ENCODE data around the gene SHC4. TPM values are rescaled to one million over a fixed set of nuclear protein-coding genes. Genes with fewer than 3 reads are reported as not detected.

Gene SHC4
- polyA plus RNA-seq, 1 donor (not counting 4 experiments of a cell fraction or from before 2014, with no cell fraction given): 0.94 TPM

DNA sequence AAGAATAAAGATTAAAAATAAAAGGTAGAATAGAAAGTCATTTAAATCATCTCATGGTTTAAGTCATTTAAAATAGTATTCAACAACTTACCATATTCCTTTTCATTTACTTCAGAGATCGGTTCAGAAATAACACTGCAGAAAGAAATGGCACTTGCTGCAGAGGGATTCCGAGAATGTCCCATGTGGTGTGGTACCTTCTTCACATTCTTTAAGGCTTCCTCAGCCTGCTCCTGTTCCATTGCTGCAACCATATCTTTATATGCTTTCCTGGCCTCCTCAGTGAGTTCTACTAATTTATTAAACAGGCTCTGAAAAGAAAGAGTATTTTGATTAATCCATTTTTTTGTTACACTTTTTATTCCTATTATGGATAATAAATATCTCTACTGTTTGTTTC is 32.6 kb upstream of the SHC4 start:
- H3K27me3 ChIP-seq (ENCODE audit: control insufficient read depth, extremely low read depth, insufficient read depth, low read length): no peaks in the 10 kb centered on the region
- H3K9me1 ChIP-seq (ENCODE audit: control insufficient read depth, extremely low read depth, insufficient read depth, low read length): no peaks in the 10 kb centered on the region
- no peak overlapping the region for H2AFZ ChIP-seq (ENCODE audit: control insufficient read depth, low read length)
- no peak overlapping the region for H3K27ac ChIP-seq (ENCODE audit: control insufficient read depth, insufficient read depth, low read length)
- TF ChIP-seq, protein P1, sequence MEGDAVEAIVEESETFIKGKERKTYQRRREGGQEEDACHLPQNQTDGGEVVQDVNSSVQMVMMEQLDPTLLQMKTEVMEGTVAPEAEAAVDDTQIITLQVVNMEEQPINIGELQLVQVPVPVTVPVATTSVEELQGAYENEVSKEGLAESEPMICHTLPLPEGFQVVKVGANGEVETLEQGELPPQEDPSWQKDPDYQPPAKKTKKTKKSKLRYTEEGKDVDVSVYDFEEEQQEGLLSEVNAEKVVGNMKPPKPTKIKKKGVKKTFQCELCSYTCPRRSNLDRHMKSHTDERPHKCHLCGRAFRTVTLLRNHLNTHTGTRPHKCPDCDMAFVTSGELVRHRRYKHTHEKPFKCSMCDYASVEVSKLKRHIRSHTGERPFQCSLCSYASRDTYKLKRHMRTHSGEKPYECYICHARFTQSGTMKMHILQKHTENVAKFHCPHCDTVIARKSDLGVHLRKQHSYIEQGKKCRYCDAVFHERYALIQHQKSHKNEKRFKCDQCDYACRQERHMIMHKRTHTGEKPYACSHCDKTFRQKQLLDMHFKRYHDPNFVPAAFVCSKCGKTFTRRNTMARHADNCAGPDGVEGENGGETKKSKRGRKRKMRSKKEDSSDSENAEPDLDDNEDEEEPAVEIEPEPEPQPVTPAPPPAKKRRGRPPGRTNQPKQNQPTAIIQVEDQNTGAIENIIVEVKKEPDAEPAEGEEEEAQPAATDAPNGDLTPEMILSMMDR (optimal IDR thresholded peaks at IDR 0.05 in 1 of 3, IDR thresholded peaks at IDR 0.05 in 1 of 3, conservative IDR thresholded peaks at IDR 0.05 in 1 of 3; ENCODE audit: extremely low read depth in 1 of 3, insufficient read depth in 2 of 3, low read length in 3 of 3): no peak
- no peak for TF ChIP-seq EZH2 (IDR thresholded peaks at IDR 0.05; ENCODE audit: low read length)
- no peak overlapping the region for H3K4me3 ChIP-seq (ENCODE audit: control insufficient read depth in 2 of 3, extremely low read depth in 1 of 3, insufficient read depth in 2 of 3, low read depth in 1 of 3, low read length in 3 of 3)
- no peaks in the 10 kb centered on the region for H3K79me2 ChIP-seq (ENCODE audit: control insufficient read depth, insufficient read depth, low read length)
- no peaks in the 10 kb centered on the region for H3K9me3 ChIP-seq (ENCODE audit: control insufficient read depth, low read depth, low read length)
- peaks cover 8 to 15% of the 10 kb centered on the region in 2 experiments for H3K36me3 ChIP-seq (ENCODE audit: control insufficient read depth in 2 of 2, extremely low read depth in 1 of 2, insufficient read depth in 2 of 2, low read length in 2 of 2)
- dilution Hi-C loops (cut with MboI; ENCODE audit: extremely low pct_ligation_motif_present, low sequenced_read_pairs): no loop called here
- FAIRE-seq (no peak), DNase-seq (ENCODE audit: low read depth, low spot score) (no peak)
- no peak overlapping the region for H3K9ac ChIP-seq (ENCODE audit: control insufficient read depth, extremely low read depth, insufficient read depth, low read length)
- no peaks in the 10 kb centered on the region for H4K20me1 ChIP-seq (ENCODE audit: control insufficient read depth, extremely low read depth, insufficient read depth, low read length)
- H3K4me1 ChIP-seq (ENCODE audit: control insufficient read depth, extremely low read depth, insufficient read depth, low read length): no peaks in the 10 kb centered on the region
- H3K4me2 ChIP-seq (ENCODE audit: control insufficient read depth, extremely low read depth, insufficient read depth, low read depth, low read length): no peak overlapping the region

DNA sequence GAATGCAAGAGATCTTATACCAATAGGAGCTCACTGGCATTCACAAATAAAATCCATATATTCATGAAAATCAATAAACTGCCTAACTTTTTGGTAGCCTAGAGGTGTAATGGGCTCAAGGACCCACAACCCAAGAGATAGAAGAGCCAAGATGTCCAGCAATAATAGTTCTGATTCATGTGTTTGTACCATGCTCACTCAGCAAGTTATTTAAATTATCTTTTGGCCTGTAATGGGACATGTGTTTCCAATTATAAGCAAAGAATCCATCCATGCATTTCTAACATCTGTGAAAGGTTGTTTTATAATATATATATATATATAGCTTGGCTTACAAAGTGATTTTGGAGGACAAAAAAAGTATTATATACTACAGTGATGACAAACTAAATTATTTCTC is 29.7 kb upstream of the SHC4 start:
- Histone ChIP-seq H3K27ac (ENCODE audit: control insufficient read depth, insufficient read depth, low read length) (no peak overlapping the region), H3K4me3 (ENCODE audit: control insufficient read depth in 2 of 3, extremely low read depth in 1 of 3, insufficient read depth in 2 of 3, low read depth in 1 of 3, low read length in 3 of 3) (no peak overlapping the region), H4K20me1 (ENCODE audit: control insufficient read depth, extremely low read depth, insufficient read depth, low read length) (no peaks in the 10 kb centered on the region), H3K4me2 (ENCODE audit: control insufficient read depth, extremely low read depth, insufficient read depth, low read depth, low read length) (no peak overlapping the region), H3K4me1 (ENCODE audit: control insufficient read depth, extremely low read depth, insufficient read depth, low read length) (no peaks in the 10 kb centered on the region), H3K9ac (ENCODE audit: control insufficient read depth, extremely low read depth, insufficient read depth, low read length) (no peak overlapping the region), H2AFZ (ENCODE audit: control insufficient read depth, low read length) (no peak overlapping the region), H3K27me3 (ENCODE audit: control insufficient read depth, extremely low read depth, insufficient read depth, low read length) (no peaks in the 10 kb centered on the region), H3K36me3 (ENCODE audit: control insufficient read depth in 2 of 2, extremely low read depth in 1 of 2, insufficient read depth in 2 of 2, low read length in 2 of 2) (peaks cover 8% of the 10 kb centered on the region in 2 experiments), H3K9me1 (ENCODE audit: control insufficient read depth, extremely low read depth, insufficient read depth, low read length) (no peaks in the 10 kb centered on the region), H3K9me3 (ENCODE audit: control insufficient read depth, low read depth, low read length) (no peaks in the 10 kb centered on the region), H3K79me2 (ENCODE audit: control insufficient read depth, insufficient read depth, low read length) (no peaks in the 10 kb centered on the region)
- FAIRE-seq: no peak
- dilution Hi-C loops (cut with MboI; ENCODE audit: extremely low pct_ligation_motif_present, low sequenced_read_pairs): no loop called here
- no peak for DNase-seq (ENCODE audit: low read depth, low spot score)
- no peak for TF ChIP-seq EZH2 (IDR thresholded peaks at IDR 0.05; ENCODE audit: low read length)
- TF ChIP-seq, protein P1 (optimal IDR thresholded peaks at IDR 0.05 in 1 of 3, IDR thresholded peaks at IDR 0.05 in 1 of 3, conservative IDR thresholded peaks at IDR 0.05 in 1 of 3; ENCODE audit: extremely low read depth in 1 of 3, insufficient read depth in 2 of 3, low read length in 3 of 3): no peak
